BJ (cell line): ENCODE results near the gene PEX6. TPM values are rescaled to one million over a fixed set of nuclear protein-coding genes. Genes with fewer than 3 reads are reported as not detected.

Experiments
- CTCF ChIA-PET: fragments of 350-600 bp; formaldehyde crosslinking; extraction: SDS; loops from one replicate; lab custom pipeline; 2021; ENCODE audit warnings: antibody characterized with exemption, inconsistent platforms; lab: Yijun Ruan, JAX
- POLR2A ChIA-PET: fragments of 300-600 bp; sonication (Branson Sonifier 250); formaldehyde crosslinking; extraction: SDS; loops from one replicate; lab custom pipeline; 2021; ENCODE audit warnings: antibody characterized with exemption; lab: Charles Lee
- DNase-seq: peaks from one replicate; pipeline ENCODE4 v3.0.0-alpha.2; 2011; ENCODE audit warnings: low read depth
- H3K27me3 ChIP-seq: 2 replicates; pipeline ENCODE4 v1.6.0; 2011; ENCODE audit warnings: low read length; ENCODE audit not compliant: control insufficient read depth, insufficient read depth
- H3K36me3 ChIP-seq: 2 replicates; pipeline ENCODE4 v1.5.1; 2011; ENCODE audit warnings: low read length; ENCODE audit not compliant: control insufficient read depth, insufficient read depth
- H3K4me3 ChIP-seq: 2 replicates; pipeline ENCODE4 v1.5.1; 2011; ENCODE audit warnings: low read depth, mild to moderate bottlenecking, control low read depth, low read length
- CTCF ChIP-seq: IDR thresholded peaks from 2 replicates; pipeline ENCODE4 v1.5.1; 2011; ENCODE audit warnings: low read depth, mild to moderate bottlenecking, control low read depth, inconsistent platforms, low read length, moderate library complexity; ENCODE audit not compliant: insufficient read depth
- polyA plus RNA-seq: library from polyadenylated mRNA; depleted of rRNA; stranded (reverse); fragments of >200 nt; gene quantifications from 2 replicates; pipeline ENCODE4 v1.2.3, GENCODE V29; 2011; rRNA removed

PEX6 gene
- polyA plus RNA-seq, 1 experiment: 5.6 TPM

- ChIA-PET CTCF (interaction anchor here (1.4 kb wide), 1 partner anchor 10 kb away, joined by 3 read pairs; no protein-coding TSS in a partner anchor), POLR2A (interaction anchor here (0.6 kb wide), 1 partner anchor 80 kb away, joined by 9 read pairs; no protein-coding TSS in a partner anchor)
- no peak for TF ChIP-seq CTCF
- DNase-seq: no peak
- H3K27me3 ChIP-seq: no peaks in the 10 kb centered on the region
- no peak overlapping the region for H3K4me3 ChIP-seq
- H3K36me3 ChIP-seq: no peaks in the 10 kb centered on the region
Measured at GRCh38 chr6:42923666-42924065, 55.3 kb downstream of the PEX6 start.

DNA sequence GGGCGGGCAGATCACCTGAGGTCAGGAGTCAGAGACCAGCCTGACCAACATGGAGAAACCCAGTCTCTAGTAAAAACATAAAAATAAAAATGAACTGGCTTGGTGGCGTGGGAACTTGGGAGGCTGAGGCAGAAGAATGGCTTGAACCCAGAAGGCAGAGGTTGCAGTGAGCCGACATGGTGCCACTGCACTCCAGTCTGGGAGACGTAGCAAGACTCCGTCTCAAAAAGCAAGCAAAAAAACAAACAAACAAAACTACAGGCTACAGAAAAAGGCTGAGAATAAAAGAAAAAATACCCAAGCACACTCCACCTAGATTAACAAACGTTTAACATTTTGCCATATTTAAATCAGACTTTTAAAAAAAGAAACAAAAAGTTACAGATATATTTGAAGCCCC is 57.2 kb downstream of the PEX6 start:
- ChIA-PET POLR2A (no interaction called here), CTCF (interaction anchor here (1.2 kb wide), 1 partner anchor 21 kb away, joined by 4 read pairs; no protein-coding TSS in a partner anchor)
- no peak overlapping the region for H3K4me3 ChIP-seq
- no peaks in the 10 kb centered on the region for H3K36me3 ChIP-seq
- TF ChIP-seq CTCF: no peak
- no peak for DNase-seq
- H3K27me3 ChIP-seq: no peaks in the 10 kb centered on the region

GRCh38 chr6:42916288-42916687 is 62.7 kb downstream of the PEX6 start:
- TF ChIP-seq CTCF: no peak
- ChIA-PET POLR2A (no interaction called here), CTCF (interaction anchor here (0.9 kb wide), 1 partner anchor 52 kb away, joined by 3 read pairs; no protein-coding TSS in a partner anchor)
- Histone ChIP-seq H3K4me3 (no peak overlapping the region), H3K36me3 (no peaks in the 10 kb centered on the region), H3K27me3 (peaks cover 2% of the 10 kb centered on the region)
- DNase-seq: no peak

GRCh38 chr6:42915732-42916131 is 63.2 kb downstream of the PEX6 start, which contains the start of gene PTCRA:
PTCRA (plus strand) TSS chr6:42916053; CDS start chr6:42916070, 17 bp downstream.
- Histone ChIP-seq H3K36me3 (no peaks in the 10 kb centered on the region), H3K4me3 (no peak within 1 kb of the TSS), H3K27me3 (peaks cover 2% of the 10 kb centered on the region)
- ChIA-PET POLR2A (no interaction called here), CTCF (interaction anchor here (0.5 to 3.9 kb wide), 3 partner anchors 11 to 55 kb away, joined by 3 to 23 read pairs (median 3); no protein-coding TSS in a partner anchor)
- no peak for DNase-seq
- TF ChIP-seq CTCF: no peak

DNA sequence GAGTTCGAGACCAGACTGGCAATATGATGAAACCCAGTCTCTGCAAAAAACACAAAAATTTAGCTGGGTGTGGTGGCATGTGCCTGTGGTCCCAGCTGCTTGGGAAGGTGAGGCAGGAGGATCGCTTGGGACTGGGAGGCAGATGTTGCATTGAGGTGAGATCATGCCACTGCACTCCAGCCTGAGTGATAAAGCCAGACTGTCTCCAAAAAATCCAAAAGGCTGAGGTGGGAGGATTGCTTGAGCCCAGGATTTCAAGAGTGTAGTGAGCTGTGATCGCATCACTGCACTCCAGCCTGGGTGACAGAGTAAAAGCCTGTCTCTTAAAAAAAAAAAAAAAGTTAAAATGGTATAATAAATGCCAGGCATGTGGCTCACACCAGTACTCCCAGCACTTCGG is 64.4 kb downstream of the PEX6 start:
- Histone ChIP-seq H3K27me3 (peaks cover 2% of the 10 kb centered on the region), H3K4me3 (no peak overlapping the region), H3K36me3 (no peaks in the 10 kb centered on the region)
- TF ChIP-seq CTCF: no peak
- no peak for DNase-seq
- POLR2A ChIA-PET: no interaction called here
- CTCF ChIA-PET: interaction anchor here (1.2 to 3.9 kb wide), 3 partner anchors 10 to 13 kb away, joined by 3 to 23 read pairs (median 3); no protein-coding TSS in a partner anchor

Other genes with a start within 250 kb of the PEX6 start
- 16.5 and 23.8 TPM in 2 replicates for gene TBCC, start 233.1 kb downstream of the PEX6 start, polyA plus RNA-seq
- 7.4 and 8.6 TPM in 2 replicates for gene BICRAL, start 197.1 kb downstream of the PEX6 start, polyA plus RNA-seq
- gene RPL7L1, start 99.6 kb downstream of the PEX6 start, polyA plus RNA-seq: 30.2 and 44.4 TPM in 2 replicates
- gene PTCRA, start 63.1 kb downstream of the PEX6 start, polyA plus RNA-seq: not detected in 2 replicates
- gene CNPY3, start 49.7 kb downstream of the PEX6 start, polyA plus RNA-seq: 45.7 and 50.6 TPM in 2 replicates
- gene GNMT, start 18.4 kb downstream of the PEX6 start, polyA plus RNA-seq: 0.10 and 0.39 TPM in 2 replicates
- gene PPP2R5D, start 5.4 kb upstream of the PEX6 start, polyA plus RNA-seq: 52.7 and 61.8 TPM in 2 replicates
- gene MEA1, start 34.8 kb upstream of the PEX6 start, polyA plus RNA-seq: 107 and 121 TPM in 2 replicates
- 56.0 and 102 TPM in 2 replicates for gene KLHDC3, start 35.1 kb upstream of the PEX6 start, polyA plus RNA-seq
- 43.1 and 52.7 TPM in 2 replicates for gene RRP36, start 42.4 kb upstream of the PEX6 start, polyA plus RNA-seq
- 31.8 and 50.7 TPM in 2 replicates for gene CUL7, start 74.7 kb upstream of the PEX6 start, polyA plus RNA-seq
- gene MRPL2, start 80.3 kb upstream of the PEX6 start, polyA plus RNA-seq: 20.5 and 22.8 TPM in 2 replicates
- 13.2 and 16.8 TPM in 2 replicates for gene KLC4, start 80.5 kb upstream of the PEX6 start, polyA plus RNA-seq
- gene PTK7, start 97.1 kb upstream of the PEX6 start, polyA plus RNA-seq: 187 and 362 TPM in 2 replicates
- 34.8 and 50.5 TPM in 2 replicates for gene SRF, start 192.1 kb upstream of the PEX6 start, polyA plus RNA-seq
- 9.7 and 12.4 TPM in 2 replicates for gene CUL9, start 203.0 kb upstream of the PEX6 start, polyA plus RNA-seq